LNCAP (cell line): ENCODE measurements around the gene STPG2.
A peak's percentile ranks its signal among the peaks of the same experiment; 100 is the strongest.

Experiments used
- TF ChIP-seq, protein P1 (sequence below): fragments of 450-650 bp; IDR thresholded peaks from 2 replicates; pipeline ENCODE4 v1.5.1; 2017; ENCODE audit warnings: mild to moderate bottlenecking

The STPG2 gene

DNA sequence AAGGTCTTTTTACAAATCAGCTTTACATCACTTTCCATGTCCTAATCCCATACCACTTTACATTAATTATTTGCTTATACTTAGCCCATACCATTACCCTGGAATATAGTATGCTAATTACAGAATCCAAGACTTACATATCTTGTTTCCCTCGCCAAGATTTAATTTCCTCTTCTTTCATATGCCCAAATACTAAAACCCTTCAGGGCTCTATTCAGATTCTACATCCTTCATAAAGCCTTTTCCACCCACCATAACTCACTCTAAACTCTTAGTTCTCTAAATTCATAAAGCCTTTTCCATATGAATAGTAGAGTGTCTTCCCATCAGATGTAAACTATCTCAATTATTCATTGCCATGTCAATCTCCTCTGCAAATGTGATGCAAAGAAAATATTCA is 390.7 kb downstream of the STPG2 start:
- TF ChIP-seq, protein P1, sequence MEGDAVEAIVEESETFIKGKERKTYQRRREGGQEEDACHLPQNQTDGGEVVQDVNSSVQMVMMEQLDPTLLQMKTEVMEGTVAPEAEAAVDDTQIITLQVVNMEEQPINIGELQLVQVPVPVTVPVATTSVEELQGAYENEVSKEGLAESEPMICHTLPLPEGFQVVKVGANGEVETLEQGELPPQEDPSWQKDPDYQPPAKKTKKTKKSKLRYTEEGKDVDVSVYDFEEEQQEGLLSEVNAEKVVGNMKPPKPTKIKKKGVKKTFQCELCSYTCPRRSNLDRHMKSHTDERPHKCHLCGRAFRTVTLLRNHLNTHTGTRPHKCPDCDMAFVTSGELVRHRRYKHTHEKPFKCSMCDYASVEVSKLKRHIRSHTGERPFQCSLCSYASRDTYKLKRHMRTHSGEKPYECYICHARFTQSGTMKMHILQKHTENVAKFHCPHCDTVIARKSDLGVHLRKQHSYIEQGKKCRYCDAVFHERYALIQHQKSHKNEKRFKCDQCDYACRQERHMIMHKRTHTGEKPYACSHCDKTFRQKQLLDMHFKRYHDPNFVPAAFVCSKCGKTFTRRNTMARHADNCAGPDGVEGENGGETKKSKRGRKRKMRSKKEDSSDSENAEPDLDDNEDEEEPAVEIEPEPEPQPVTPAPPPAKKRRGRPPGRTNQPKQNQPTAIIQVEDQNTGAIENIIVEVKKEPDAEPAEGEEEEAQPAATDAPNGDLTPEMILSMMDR: no peak

DNA sequence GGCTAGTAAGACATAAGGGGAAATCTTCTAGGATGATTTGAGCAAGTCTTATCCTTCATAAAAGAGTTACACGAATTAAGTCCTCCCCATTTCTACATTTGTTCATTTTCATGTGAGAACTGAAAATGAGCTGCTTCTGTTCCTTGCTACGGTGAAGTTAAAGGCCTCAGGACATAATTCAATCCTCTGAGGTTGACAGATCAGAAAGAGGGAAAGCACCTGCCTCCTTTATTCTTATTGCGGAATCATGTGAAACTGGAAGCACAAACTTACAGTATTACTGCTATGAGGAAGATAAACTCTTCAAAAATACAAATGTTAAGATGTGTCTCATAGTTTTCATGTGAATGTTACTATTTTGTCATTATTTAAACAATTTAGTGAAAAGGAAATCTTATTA is 395.3 kb downstream of the STPG2 start:
- TF ChIP-seq, protein P1: no peak

DNA sequence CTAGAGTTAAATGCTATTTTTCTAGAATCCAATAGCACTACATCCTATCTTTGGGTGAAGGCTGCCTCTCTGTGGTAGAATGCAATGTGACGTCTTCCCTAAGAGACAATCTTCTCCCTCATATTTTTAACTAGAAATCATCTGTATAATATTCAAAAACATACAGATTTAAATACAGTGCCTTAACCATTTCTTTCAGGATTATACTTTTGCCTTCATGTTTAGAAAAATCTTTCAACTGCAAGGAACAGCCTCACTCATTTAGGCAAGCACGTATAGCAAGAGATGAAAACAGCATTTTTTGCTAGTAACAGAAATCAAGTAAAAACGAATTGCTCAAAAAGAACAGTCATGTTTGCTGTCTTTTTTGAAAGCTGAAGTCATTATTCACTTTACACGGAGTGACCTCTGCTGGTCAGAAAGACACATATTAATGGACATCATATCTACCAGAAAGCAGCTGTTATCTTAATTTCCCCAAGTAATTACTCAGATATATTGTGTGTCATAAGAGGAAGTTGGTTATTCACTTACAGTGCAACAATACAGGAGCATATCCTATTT is 422.3 kb downstream of the STPG2 start:
- TF ChIP-seq, protein P1: peak; percentile 55; the same call in 1 of the 2 replicates

DNA sequence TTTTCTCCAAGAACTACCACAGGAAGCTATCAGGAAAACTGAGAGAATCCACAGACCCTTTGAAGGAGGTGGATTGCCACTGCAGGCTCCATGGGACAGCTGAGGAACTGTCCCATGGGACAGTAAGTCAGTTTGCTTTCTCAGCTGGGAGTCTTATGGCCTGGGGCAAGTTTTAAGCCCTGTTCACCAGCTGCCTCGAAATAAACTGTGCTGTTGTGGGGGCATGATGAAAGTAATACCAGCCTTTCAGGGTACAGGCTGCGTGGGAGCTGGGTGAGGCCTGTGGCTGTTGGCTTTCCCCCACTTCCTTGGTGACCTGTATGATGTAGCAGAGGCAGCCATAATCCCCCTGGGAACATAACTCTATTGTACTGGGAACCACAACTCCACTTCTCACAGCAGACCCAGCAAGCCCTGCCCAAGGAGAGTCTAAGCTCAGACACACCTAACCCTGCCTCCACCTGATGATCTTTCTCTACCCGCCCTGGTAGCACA is 452.1 kb downstream of the STPG2 start:
- TF ChIP-seq, protein P1: no peak

DNA sequence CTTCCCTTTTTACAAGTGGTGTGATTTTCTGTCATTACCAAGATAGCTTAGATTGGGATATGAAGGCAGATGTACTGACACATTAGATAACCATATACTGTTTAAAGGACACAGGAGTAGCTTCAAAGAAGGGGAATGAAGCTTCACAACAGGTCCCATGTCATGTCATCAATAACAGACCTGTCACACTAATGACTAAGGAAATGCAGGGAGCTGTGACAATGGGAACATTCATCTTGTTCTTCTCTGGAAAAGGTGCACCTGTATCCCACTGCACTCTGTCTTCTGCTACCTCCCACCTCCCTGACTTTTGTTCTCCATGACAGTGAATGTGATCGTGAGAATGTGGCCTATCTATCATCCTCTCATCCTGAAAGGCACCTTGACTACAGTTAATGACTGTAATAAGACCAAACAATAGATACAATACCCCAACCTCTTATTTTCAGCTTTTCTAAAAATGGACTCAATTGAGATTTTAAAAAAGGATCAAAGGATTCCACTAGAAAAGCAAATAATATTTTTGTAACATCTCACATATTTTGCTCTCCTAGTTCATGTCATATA is 472.5 kb downstream of the STPG2 start:
- TF ChIP-seq, protein P1: no peak

DNA sequence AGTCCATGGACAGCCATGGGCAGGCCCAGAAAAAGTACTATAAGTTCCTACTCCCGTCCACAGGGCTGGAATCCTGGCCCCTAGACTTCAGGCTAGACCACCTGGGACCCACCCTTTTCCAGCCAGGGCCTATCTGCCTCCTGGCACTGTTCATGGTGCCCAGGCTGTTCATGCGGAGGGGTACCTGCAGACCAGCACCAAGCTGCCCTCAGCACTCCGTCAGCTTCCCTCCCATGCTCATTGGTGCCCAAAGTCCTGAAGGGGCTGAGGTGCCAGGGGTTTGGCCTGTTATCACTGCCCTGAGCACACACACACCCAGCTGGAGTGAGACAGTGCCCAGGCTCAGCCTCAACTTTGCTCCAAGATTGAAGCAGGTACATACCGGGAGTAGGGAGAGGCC is 477.7 kb downstream of the STPG2 start:
- TF ChIP-seq, protein P1: no peak

DNA sequence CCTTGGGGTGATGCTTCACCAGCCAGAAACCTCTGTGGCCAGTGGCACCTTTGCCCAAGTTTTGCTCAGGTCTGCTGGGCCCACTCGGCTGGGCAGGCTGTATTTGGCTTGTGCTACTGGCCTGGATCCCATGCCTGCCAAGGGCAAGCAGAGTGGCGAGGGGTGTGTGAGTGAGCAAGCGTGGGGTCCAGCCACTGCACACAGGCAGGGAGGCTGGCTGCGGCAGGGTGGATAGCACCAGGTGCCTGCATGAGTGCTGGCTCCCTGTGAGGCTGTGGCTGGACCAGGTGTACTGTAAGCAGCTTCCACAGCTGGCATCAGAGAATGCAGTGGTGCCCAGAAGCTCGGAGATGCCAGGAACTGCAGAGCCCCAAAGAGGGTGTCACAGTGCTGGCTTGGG is 478.5 kb downstream of the STPG2 start:
- TF ChIP-seq, protein P1: no peak
